ENCODE measurements around the gene MEX3C.

Gene MEX3C

GRCh38 chr18:51190000-51190399 lies 7.5 kb downstream of the MEX3C start:
- no peaks in the 10 kb centered on the region for H3K9me3 ChIP-seq (ENCODE audit: control insufficient read depth, insufficient read depth, low read depth, low read length)
- no peak overlapping the region for H3K4me3 ChIP-seq (ENCODE audit: low read depth, low read length)
- H3K4me1 ChIP-seq (ENCODE audit: control insufficient read depth, insufficient read depth, low read length): peaks cover 53% of the 10 kb centered on the region
- peaks cover 33% of the 10 kb centered on the region for H3K36me3 ChIP-seq (ENCODE audit: control insufficient read depth, insufficient read depth, low read length)
- H3K27ac ChIP-seq (ENCODE audit: low read depth, low read length): no peak overlapping the region
- no peak overlapping the region for H3K9ac ChIP-seq (ENCODE audit: low read length)
- no peaks in the 10 kb centered on the region for H3K27me3 ChIP-seq (ENCODE audit: control insufficient read depth, insufficient read depth, low read length)

- Histone ChIP-seq H3K9ac (ENCODE audit: low read length) (no peak overlapping the region), H3K9me3 (ENCODE audit: control insufficient read depth, insufficient read depth, low read depth, low read length) (no peaks in the 10 kb centered on the region), H3K27me3 (ENCODE audit: control insufficient read depth, insufficient read depth, low read length) (no peaks in the 10 kb centered on the region), H3K36me3 (ENCODE audit: control insufficient read depth, insufficient read depth, low read length) (peaks cover 44% of the 10 kb centered on the region), H3K4me1 (ENCODE audit: control insufficient read depth, insufficient read depth, low read length) (peaks cover 36% of the 10 kb centered on the region), H3K27ac (ENCODE audit: low read depth, low read length) (no peak overlapping the region), H3K4me3 (ENCODE audit: low read depth, low read length) (no peak overlapping the region)
Measured at GRCh38 chr18:51188024-51188701, 9.3 kb downstream of the MEX3C start.

- Histone ChIP-seq H3K36me3 (ENCODE audit: control insufficient read depth, insufficient read depth, low read length) (peaks cover 28% of the 10 kb centered on the region), H3K27ac (ENCODE audit: low read depth, low read length) (no peak overlapping the region), H3K9me3 (ENCODE audit: control insufficient read depth, insufficient read depth, low read depth, low read length) (no peaks in the 10 kb centered on the region), H3K9ac (ENCODE audit: low read length) (no peak overlapping the region), H3K4me3 (ENCODE audit: low read depth, low read length) (no peak overlapping the region), H3K4me1 (ENCODE audit: control insufficient read depth, insufficient read depth, low read length) (peaks cover 21% of the 10 kb centered on the region), H3K27me3 (ENCODE audit: control insufficient read depth, insufficient read depth, low read length) (no peaks in the 10 kb centered on the region)
Measured at GRCh38 chr18:51185075-51185474, 12.4 kb downstream of the MEX3C start.

- H3K4me1 ChIP-seq (ENCODE audit: control insufficient read depth, insufficient read depth, low read length): peaks cover 19% of the 10 kb centered on the region
- peaks cover 28% of the 10 kb centered on the region for H3K36me3 ChIP-seq (ENCODE audit: control insufficient read depth, insufficient read depth, low read length)
- no peak overlapping the region for H3K4me3 ChIP-seq (ENCODE audit: low read depth, low read length)
- no peaks in the 10 kb centered on the region for H3K27me3 ChIP-seq (ENCODE audit: control insufficient read depth, insufficient read depth, low read length)
- no peak overlapping the region for H3K9ac ChIP-seq (ENCODE audit: low read length)
- H3K9me3 ChIP-seq (ENCODE audit: control insufficient read depth, insufficient read depth, low read depth, low read length): no peaks in the 10 kb centered on the region
- no peak overlapping the region for H3K27ac ChIP-seq (ENCODE audit: low read depth, low read length)
Measured at GRCh38 chr18:51184091-51184457, 13.4 kb downstream of the MEX3C start.

- Histone ChIP-seq H3K27ac (ENCODE audit: low read depth, low read length) (no peak overlapping the region), H3K9ac (ENCODE audit: low read length) (no peak overlapping the region), H3K36me3 (ENCODE audit: control insufficient read depth, insufficient read depth, low read length) (peaks cover 24% of the 10 kb centered on the region), H3K27me3 (ENCODE audit: control insufficient read depth, insufficient read depth, low read length) (no peaks in the 10 kb centered on the region), H3K9me3 (ENCODE audit: control insufficient read depth, insufficient read depth, low read depth, low read length) (no peaks in the 10 kb centered on the region), H3K4me1 (ENCODE audit: control insufficient read depth, insufficient read depth, low read length) (peaks cover 14% of the 10 kb centered on the region), H3K4me3 (ENCODE audit: low read depth, low read length) (no peak overlapping the region)
Measured at GRCh38 chr18:51183372-51184090, 13.9 kb downstream of the MEX3C start.

- H3K9me3 ChIP-seq (ENCODE audit: control insufficient read depth, insufficient read depth, low read depth, low read length): no peaks in the 10 kb centered on the region
- H3K9ac ChIP-seq (ENCODE audit: low read length): no peak overlapping the region
- peaks cover 10% of the 10 kb centered on the region for H3K4me1 ChIP-seq (ENCODE audit: control insufficient read depth, insufficient read depth, low read length)
- peaks cover 21% of the 10 kb centered on the region for H3K36me3 ChIP-seq (ENCODE audit: control insufficient read depth, insufficient read depth, low read length)
- H3K27ac ChIP-seq (ENCODE audit: low read depth, low read length): no peak overlapping the region
- no peak overlapping the region for H3K4me3 ChIP-seq (ENCODE audit: low read depth, low read length)
- H3K27me3 ChIP-seq (ENCODE audit: control insufficient read depth, insufficient read depth, low read length): no peaks in the 10 kb centered on the region
Measured at GRCh38 chr18:51182824-51183223, 14.7 kb downstream of the MEX3C start.

- Histone ChIP-seq H3K36me3 (ENCODE audit: control insufficient read depth, insufficient read depth, low read length) (peaks cover 23% of the 10 kb centered on the region), H3K4me1 (ENCODE audit: control insufficient read depth, insufficient read depth, low read length) (peaks cover 31% of the 10 kb centered on the region), H3K9me3 (ENCODE audit: control insufficient read depth, insufficient read depth, low read depth, low read length) (no peaks in the 10 kb centered on the region), H3K9ac (ENCODE audit: low read length) (no peak overlapping the region), H3K27ac (ENCODE audit: low read depth, low read length) (no peak overlapping the region), H3K27me3 (ENCODE audit: control insufficient read depth, insufficient read depth, low read length) (no peaks in the 10 kb centered on the region), H3K4me3 (ENCODE audit: low read depth, low read length) (no peak overlapping the region)
Measured at GRCh38 chr18:51171625-51172259, 25.7 kb downstream of the MEX3C start.

GRCh38 chr18:51171223-51171622 lies 26.3 kb downstream of the MEX3C start:
- Histone ChIP-seq H3K4me3 (ENCODE audit: low read depth, low read length) (no peak overlapping the region), H3K9ac (ENCODE audit: low read length) (no peak overlapping the region), H3K9me3 (ENCODE audit: control insufficient read depth, insufficient read depth, low read depth, low read length) (no peaks in the 10 kb centered on the region), H3K4me1 (ENCODE audit: control insufficient read depth, insufficient read depth, low read length) (peaks cover 31% of the 10 kb centered on the region), H3K27ac (ENCODE audit: low read depth, low read length) (no peak overlapping the region), H3K36me3 (ENCODE audit: control insufficient read depth, insufficient read depth, low read length) (peaks cover 18% of the 10 kb centered on the region), H3K27me3 (ENCODE audit: control insufficient read depth, insufficient read depth, low read length) (no peaks in the 10 kb centered on the region)

- Histone ChIP-seq H3K4me3 (ENCODE audit: low read depth, low read length) (no peak overlapping the region), H3K9me3 (ENCODE audit: control insufficient read depth, insufficient read depth, low read depth, low read length) (no peaks in the 10 kb centered on the region), H3K9ac (ENCODE audit: low read length) (no peak overlapping the region), H3K4me1 (ENCODE audit: control insufficient read depth, insufficient read depth, low read length) (peaks cover 31% of the 10 kb centered on the region), H3K27ac (ENCODE audit: low read depth, low read length) (no peak overlapping the region), H3K27me3 (ENCODE audit: control insufficient read depth, insufficient read depth, low read length) (no peaks in the 10 kb centered on the region), H3K36me3 (ENCODE audit: control insufficient read depth, insufficient read depth, low read length) (peaks cover 12% of the 10 kb centered on the region)
Measured at GRCh38 chr18:51170664-51171063, 26.8 kb downstream of the MEX3C start.

- no peak overlapping the region for H3K9ac ChIP-seq (ENCODE audit: low read length)
- H3K27ac ChIP-seq (ENCODE audit: low read depth, low read length): no peak overlapping the region
- peaks cover 39% of the 10 kb centered on the region for H3K4me1 ChIP-seq (ENCODE audit: control insufficient read depth, insufficient read depth, low read length)
- peaks cover 4% of the 10 kb centered on the region for H3K36me3 ChIP-seq (ENCODE audit: control insufficient read depth, insufficient read depth, low read length)
- H3K27me3 ChIP-seq (ENCODE audit: control insufficient read depth, insufficient read depth, low read length): no peaks in the 10 kb centered on the region
- H3K9me3 ChIP-seq (ENCODE audit: control insufficient read depth, insufficient read depth, low read depth, low read length): no peaks in the 10 kb centered on the region
- no peak overlapping the region for H3K4me3 ChIP-seq (ENCODE audit: low read depth, low read length)
Measured at GRCh38 chr18:51169731-51170130, 27.8 kb downstream of the MEX3C start.

GRCh38 chr18:51168960-51169662 lies 28.4 kb downstream of the MEX3C start:
- no peaks in the 10 kb centered on the region for H3K27me3 ChIP-seq (ENCODE audit: control insufficient read depth, insufficient read depth, low read length)
- H3K9ac ChIP-seq (ENCODE audit: low read length): no peak overlapping the region
- H3K27ac ChIP-seq (ENCODE audit: low read depth, low read length): no peak overlapping the region
- H3K4me1 ChIP-seq (ENCODE audit: control insufficient read depth, insufficient read depth, low read length): peaks cover 44% of the 10 kb centered on the region
- H3K9me3 ChIP-seq (ENCODE audit: control insufficient read depth, insufficient read depth, low read depth, low read length): no peaks in the 10 kb centered on the region
- 0 out of 2 replicates have a peak, but pooled peaks cover 2% of the 10 kb centered on the region for H3K36me3 ChIP-seq (ENCODE audit: control insufficient read depth, insufficient read depth, low read length)
- H3K4me3 ChIP-seq (ENCODE audit: low read depth, low read length): no peak overlapping the region

Data from HUES6 (cell line).